ENCODE results near the gene NHERF1. TPM values are rescaled to one million over a fixed set of nuclear protein-coding genes. Genes with fewer than 3 reads are reported as not detected.

The NHERF1 gene
- total and polyA plus RNA-seq, 2 of the 8 experiments (the other 6 are each of a cell fraction or from before 2014, with no cell fraction given), result 92.9 to 99.2 TPM

DNA sequence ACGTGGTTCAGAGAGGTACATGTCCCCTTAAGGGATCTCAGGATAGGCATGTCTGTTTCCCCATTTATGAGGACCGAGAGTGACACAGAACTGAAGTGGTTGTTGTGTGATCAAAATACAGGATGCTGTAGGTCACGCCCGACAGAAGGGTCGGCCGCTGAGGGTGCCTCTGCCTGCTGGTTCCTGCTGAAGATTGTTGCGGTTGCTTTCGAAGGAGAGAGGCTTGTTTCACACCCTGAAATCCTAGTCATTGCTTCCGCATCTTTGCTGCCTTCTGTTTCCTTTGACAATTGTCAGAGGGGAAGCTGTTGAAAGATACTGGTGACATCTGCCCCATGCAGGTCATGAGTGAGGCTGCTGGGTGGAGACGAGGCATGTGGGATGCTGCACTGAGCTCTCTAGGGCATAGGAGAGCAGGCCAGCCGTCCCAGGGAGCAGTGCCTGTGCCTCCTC lies 31.5 kb downstream of the NHERF1 start:
- 94% methylated on average over 11 of the region's 11 CpGs; no CpG with 5 or more reads in 1 of the 2 experiments for WGBS, 2 experiments (ENCODE audit: extremely low coverage in 1 of 2, insufficient coverage in 1 of 2, insufficient read length in 1 of 2, insufficient replicate concordance in 2 of 2, low coverage in 1 of 2, low lambda C conversion rate in 2 of 2, missing lambda C conversion rate in 1 of 2)
- CTCF ChIA-PET (ENCODE audit: partially characterized antibody), result interaction anchor here (1.0 to 99.6 kb wide), 12 partner anchors 9 to 143 kb away, joined by 3 to 2981 read pairs (median 9); partner anchors contain the start of genes FDXR, GRIN2C, NHERF1 and RAB37
- no peak overlapping the region for H4K8ac ChIP-seq (ENCODE audit: extremely low read depth, insufficient read depth, low read length)
- TF ChIP-seq SAP30 (IDR thresholded peaks at IDR 0.05; ENCODE audit: insufficient read depth, insufficient replicate concordance, low read length), result no peak
- no peak for TF ChIP-seq SUZ12 (IDR thresholded peaks at IDR 0.05; ENCODE audit: low read length)
- TF ChIP-seq CBX5 (IDR thresholded peaks at IDR 0.05; ENCODE audit: low read depth, low read length), result no peak
- no peak for TF ChIP-seq PHF8 (conservative IDR thresholded peaks at IDR 0.05; ENCODE audit: low read depth, low read length)
- no peak for TF ChIP-seq SP4 (IDR thresholded peaks at IDR 0.05; ENCODE audit: low read length)
- no peak for TF ChIP-seq E2F6 (IDR thresholded peaks at IDR 0.05)
- no peak for TF ChIP-seq ASH2L (IDR thresholded peaks at IDR 0.05; ENCODE audit: low read length)
- TF ChIP-seq CTBP2 (IDR thresholded peaks at IDR 0.05; ENCODE audit: borderline replicate concordance, insufficient read depth, insufficient read length, low read length), result no peak
- no peak for TF ChIP-seq BRCA1 (IDR thresholded peaks at IDR 0.05; ENCODE audit: low read depth, low read length)
- TF ChIP-seq NRF1 (IDR thresholded peaks at IDR 0.05; ENCODE audit: low read depth, low read length), result no peak
- TF ChIP-seq BACH1 (IDR thresholded peaks at IDR 0.05; ENCODE audit: low read length), result no peak
- TF ChIP-seq SRF (IDR thresholded peaks at IDR 0.05; ENCODE audit: low read depth, low read length), result no peak
- TF ChIP-seq NANOG (IDR thresholded peaks at IDR 0.05; ENCODE audit: insufficient read depth, low read depth, low read length, poor library complexity, severe bottlenecking), result no peak
- TF ChIP-seq TBP (IDR thresholded peaks at IDR 0.05; ENCODE audit: low read depth, low read length), result no peak

More for the DNA sequence above, 31.5 kb downstream of the NHERF1 start:
- Histone ChIP-seq H3K23me2 (ENCODE audit: low read depth, low read length) (peaks cover 9% of the 10 kb centered on the region), H4K5ac (ENCODE audit: insufficient read length, low read depth, low read length) (no peak overlapping the region), H3K79me2 (ENCODE audit: control insufficient read depth in 1 of 2, insufficient read depth in 2 of 2, low read length in 2 of 2) (peaks cover 0 to 24% of the 10 kb centered on the region in 2 experiments; a peak in 2 of 4 replicates), H2BK20ac (ENCODE audit: low read length) (no peak overlapping the region), H3K56ac (replicated peaks; ENCODE audit: insufficient read length, low read depth, low read length) (no peak overlapping the region), H3K4me1 (replicated peaks in 1 of 4; ENCODE audit: control insufficient read depth in 3 of 4, insufficient read depth in 4 of 4, low read length in 3 of 4) (peaks cover 0 to 9% (median 6%) of the 10 kb centered on the region in 4 experiments; a peak in 5 of 7 replicates), H4K91ac (replicated peaks; ENCODE audit: insufficient read length, low read length) (no peak overlapping the region), H3K9me3 (ENCODE audit: insufficient read depth in 2 of 2, low read depth in 1 of 2, low read length in 1 of 2) (no peaks in the 10 kb centered on the region), H2BK5ac (ENCODE audit: low read depth, low read length) (no peak overlapping the region), H3K27ac (ENCODE audit: low read depth, low read length) (no peak overlapping the region), H3K79me1 (ENCODE audit: low read depth, low read length) (peaks cover 17% of the 10 kb centered on the region), H3K4me2 (ENCODE audit: insufficient read depth in 1 of 2, low read depth in 2 of 2, low read length in 2 of 2) (no peak overlapping the region), H3K14ac (ENCODE audit: insufficient read length) (no peak overlapping the region), H3K27me3 (replicated peaks in 1 of 4; ENCODE audit: control insufficient read depth in 3 of 4, extremely low read depth in 1 of 4, insufficient read depth in 3 of 4, low read length in 3 of 4) (no peaks in the 10 kb centered on the region), H2BK12ac (ENCODE audit: low read depth, low read length) (no peak overlapping the region), H2AK5ac (ENCODE audit: low read depth, low read length) (no peak overlapping the region), H3K4ac (replicated peaks; ENCODE audit: insufficient read length, low read depth, low read length) (no peak overlapping the region), H4K20me1 (replicated peaks in 1 of 2; ENCODE audit: control insufficient read depth in 1 of 2, insufficient read depth in 2 of 2, low read length in 2 of 2) (peaks cover 3 to 8% of the 10 kb centered on the region in 2 experiments), H3K18ac (ENCODE audit: extremely low read depth, low read length) (no peak overlapping the region), H2BK120ac (replicated peaks; ENCODE audit: low read depth, low read length) (no peak overlapping the region), H3K23ac (ENCODE audit: insufficient read length) (no peak overlapping the region), H2AFZ (ENCODE audit: low read length) (no peak overlapping the region), H3K4me3 (ENCODE audit: extremely low read depth in 1 of 4, insufficient read depth in 2 of 4, low read depth in 3 of 4, low read length in 4 of 4) (no peak overlapping the region), H2BK15ac (ENCODE audit: low read length) (no peak overlapping the region), H3K9ac (replicated peaks in 1 of 4; ENCODE audit: extremely low read depth in 1 of 4, low read depth in 3 of 4, low read length in 3 of 4) (no peak overlapping the region), H3K36me3 (ENCODE audit: control insufficient read depth in 2 of 4, insufficient read depth in 4 of 4, low read length in 3 of 4) (peaks cover 0 to 9% (median 0%) of the 10 kb centered on the region in 4 experiments; a peak in 3 of 8 replicates)
- no peak for DNase-seq (ENCODE audit: low read depth in 1 of 2, low spot score in 2 of 2)
- POLR2A ChIA-PET (ENCODE audit: partially characterized antibody), result no interaction called here
- FAIRE-seq, result no peak

Measured in H1 (cell line).